Spleen (tissue), 7 donors: ENCODE results near the gene TSFM.

ENCODE experiments used
- POLR2A ChIP-seq, 3 donors: fragments of 450-650 bp; IDR thresholded peaks; one replicate each; pipeline ENCODE4 v1.5.1; 2017; ENCODE audit warnings: antibody characterized with exemption in 3 of 3, mild to moderate bottlenecking in 1 of 3
- TF ChIP-seq, protein P1 (sequence below), 11 experiments: fragments of 200-600 bp in 7 of 11; fragments of 450-650 bp in 4 of 11; sonication (generic) in 4 of 11; IDR thresholded peaks in 8 of 11; conservative IDR thresholded peaks in 3 of 11; 1 replicate in 7 of 11; 2 replicates in 4 of 11; pipeline versions ENCODE4 v1.4.0 to v1.8.0; 2016 to 2021; ENCODE audit warnings: antibody characterized with exemption in 11 of 11, inconsistent platforms in 4 of 11, mild to moderate bottlenecking in 1 of 11
- donor health status: DM: no; HTN: no; CAD: no; lungs with moderate emphysema.
- donor health status: DM: no; HTN: no; CAD: no.
- donor health status: DM: no; HTN: no; CAD: no.

DNA sequence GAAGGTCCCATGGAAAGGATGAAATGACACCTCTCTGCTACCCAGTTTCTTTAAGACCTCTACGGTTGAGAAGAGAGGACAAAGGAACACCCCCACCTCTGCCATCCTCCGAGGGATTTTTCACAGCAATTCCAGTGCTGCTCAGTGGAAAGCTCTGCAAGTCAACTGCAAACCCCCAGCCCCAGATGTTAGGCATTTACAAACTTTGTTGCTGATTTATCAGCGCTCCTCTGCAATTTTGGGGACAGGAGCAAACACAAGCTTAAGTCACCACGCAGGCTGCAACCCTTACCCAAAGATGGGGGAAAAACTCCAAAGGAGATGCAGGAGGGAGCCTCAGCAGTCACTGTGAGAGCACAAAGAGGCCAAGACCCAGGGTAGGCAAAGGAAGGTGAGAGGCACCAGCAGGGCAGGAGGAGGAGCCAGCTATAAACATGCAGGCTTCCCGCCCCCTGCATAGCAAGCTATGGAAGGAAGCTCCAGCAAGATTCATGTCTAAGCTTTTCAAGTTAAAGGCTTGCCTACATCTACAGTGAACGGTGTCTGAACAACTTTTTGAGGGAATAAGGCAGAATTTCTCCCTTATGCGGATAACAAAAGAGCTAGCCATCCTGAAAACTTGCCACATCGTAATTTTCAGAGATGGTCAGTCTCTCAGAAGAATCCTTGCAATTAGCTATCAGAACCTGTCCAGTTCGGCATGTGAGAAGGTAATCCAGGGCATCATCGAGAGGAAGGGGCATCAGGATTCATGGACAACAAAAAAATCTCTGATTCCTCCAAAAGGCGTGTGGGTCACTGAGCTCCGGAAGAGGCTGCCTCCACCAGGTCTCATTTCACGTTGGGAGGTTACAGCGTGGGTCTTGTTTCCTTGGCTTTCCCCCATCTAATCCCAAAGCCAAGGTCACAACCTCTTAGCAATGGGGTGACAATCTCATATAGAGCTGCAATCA, 60.0 kb downstream of the TSFM start:
- TF ChIP-seq, protein P1, sequence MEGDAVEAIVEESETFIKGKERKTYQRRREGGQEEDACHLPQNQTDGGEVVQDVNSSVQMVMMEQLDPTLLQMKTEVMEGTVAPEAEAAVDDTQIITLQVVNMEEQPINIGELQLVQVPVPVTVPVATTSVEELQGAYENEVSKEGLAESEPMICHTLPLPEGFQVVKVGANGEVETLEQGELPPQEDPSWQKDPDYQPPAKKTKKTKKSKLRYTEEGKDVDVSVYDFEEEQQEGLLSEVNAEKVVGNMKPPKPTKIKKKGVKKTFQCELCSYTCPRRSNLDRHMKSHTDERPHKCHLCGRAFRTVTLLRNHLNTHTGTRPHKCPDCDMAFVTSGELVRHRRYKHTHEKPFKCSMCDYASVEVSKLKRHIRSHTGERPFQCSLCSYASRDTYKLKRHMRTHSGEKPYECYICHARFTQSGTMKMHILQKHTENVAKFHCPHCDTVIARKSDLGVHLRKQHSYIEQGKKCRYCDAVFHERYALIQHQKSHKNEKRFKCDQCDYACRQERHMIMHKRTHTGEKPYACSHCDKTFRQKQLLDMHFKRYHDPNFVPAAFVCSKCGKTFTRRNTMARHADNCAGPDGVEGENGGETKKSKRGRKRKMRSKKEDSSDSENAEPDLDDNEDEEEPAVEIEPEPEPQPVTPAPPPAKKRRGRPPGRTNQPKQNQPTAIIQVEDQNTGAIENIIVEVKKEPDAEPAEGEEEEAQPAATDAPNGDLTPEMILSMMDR (IDR thresholded peaks at IDR 0.05 in 8 of 11, conservative IDR thresholded peaks at IDR 0.05 in 3 of 11), result no peak
- TF ChIP-seq POLR2A (IDR thresholded peaks at IDR 0.05), result no peak
